HG02763 (cell line): ENCODE data around the gene AOPEP.
A peak's percentile ranks its signal among the peaks of the same experiment; 100 is the strongest.

Source experiments
- ATAC-seq: cut with Tn5 transposase; IDR thresholded peaks from one replicate; pipeline ENCODE4 v1.9.1; 2021; ENCODE audit warnings: mild to moderate bottlenecking, moderate library complexity; ENCODE audit not compliant: unreplicated experiment

AOPEP gene

DNA sequence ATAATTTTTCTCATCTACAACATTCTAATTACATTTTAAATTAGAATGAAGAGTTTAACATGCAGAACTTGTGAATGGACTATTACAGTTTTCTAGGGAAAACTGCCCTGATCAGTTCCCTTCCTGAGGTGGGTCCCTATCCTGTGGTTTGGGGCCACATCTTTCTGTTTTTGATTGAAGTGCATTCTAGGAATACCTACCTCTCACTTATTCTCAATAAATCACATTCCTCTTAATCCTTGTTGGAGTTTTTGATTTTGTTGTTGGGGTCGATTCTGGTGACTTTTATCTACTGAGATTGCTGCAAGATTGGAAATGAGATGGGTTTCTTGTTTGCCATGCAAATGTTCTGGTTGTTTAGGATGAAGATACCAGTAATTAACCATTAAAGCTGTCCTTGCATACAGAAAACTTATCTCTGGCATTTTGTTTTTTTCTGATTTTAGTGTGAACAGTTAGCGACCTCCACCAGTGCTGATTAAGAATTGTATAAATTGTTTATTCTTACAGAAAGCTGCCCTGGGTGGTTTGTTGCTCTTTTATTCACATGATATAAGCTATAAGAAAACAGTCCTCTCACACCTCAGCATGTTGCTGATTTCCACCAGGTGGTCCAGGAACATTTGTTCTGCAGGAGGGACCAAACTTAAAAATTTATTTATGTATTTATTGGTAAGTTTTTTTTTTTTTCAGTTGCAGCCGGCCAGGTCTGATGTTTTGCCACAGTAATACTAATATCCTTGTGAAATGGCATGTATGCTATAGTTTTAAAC is 321.1 kb downstream of the AOPEP start:
- no peak for ATAC-seq

DNA sequence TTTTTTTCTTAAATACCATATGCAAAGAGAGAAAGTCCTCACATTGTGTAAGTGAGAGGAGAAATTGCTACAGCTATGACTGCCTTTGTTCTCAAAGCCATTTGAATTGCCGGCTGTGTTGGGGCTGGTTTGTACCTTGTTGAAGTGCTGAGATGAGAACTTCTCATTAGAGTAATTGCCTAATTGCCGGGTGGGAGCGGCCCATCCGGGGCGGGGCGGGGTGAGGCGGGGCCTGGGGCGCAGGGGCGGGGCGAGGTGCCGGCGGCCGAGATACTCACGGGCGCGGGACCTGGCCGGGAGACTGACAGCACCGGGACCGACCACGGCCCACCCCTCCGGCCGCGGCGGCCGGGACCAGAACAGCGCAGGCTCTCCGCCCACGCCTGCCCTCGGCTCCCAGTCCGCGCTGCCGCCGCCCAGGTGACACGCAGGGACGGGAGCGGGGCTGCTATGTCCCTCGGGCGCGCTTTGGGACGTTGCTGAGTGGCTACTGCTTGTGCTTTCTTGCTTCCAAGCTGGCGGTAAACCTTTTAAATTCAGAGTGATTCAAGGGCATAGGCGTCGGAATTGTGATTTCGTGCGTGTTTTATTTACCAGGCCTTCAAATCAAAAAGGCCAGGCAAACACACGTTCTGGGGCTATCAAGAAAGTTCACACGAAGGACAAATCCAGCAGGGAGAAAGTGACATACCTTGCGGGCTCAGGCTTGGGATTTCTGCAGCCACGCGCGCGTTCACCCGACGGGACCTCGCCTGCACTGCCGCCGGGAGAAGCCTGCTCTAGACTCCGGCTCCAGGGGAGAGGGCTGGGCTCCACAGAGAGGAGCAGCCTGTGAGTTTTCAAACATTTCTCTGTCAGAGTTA is 322.0 kb downstream of the AOPEP start:
- ATAC-seq, result peak; percentile 77

DNA sequence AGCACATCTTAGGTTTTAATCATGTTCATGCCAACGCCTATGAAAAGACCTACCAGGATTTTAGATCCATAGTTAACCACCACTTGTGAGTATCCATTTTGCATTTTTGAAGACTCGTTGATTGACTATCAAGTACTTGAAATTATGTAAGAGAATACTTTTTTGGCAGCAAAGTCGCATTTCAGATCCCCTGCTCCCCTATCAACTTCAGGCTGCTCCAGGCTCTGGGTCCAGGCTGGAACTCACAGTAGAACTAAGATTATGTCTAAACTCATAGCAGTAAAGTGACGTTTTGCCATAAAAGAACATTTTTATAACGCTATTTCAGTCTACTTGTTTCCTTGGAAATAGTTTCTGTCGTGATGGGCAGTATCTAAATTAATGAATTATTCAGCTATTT is 323.3 kb downstream of the AOPEP start:
- ATAC-seq, result no peak

DNA sequence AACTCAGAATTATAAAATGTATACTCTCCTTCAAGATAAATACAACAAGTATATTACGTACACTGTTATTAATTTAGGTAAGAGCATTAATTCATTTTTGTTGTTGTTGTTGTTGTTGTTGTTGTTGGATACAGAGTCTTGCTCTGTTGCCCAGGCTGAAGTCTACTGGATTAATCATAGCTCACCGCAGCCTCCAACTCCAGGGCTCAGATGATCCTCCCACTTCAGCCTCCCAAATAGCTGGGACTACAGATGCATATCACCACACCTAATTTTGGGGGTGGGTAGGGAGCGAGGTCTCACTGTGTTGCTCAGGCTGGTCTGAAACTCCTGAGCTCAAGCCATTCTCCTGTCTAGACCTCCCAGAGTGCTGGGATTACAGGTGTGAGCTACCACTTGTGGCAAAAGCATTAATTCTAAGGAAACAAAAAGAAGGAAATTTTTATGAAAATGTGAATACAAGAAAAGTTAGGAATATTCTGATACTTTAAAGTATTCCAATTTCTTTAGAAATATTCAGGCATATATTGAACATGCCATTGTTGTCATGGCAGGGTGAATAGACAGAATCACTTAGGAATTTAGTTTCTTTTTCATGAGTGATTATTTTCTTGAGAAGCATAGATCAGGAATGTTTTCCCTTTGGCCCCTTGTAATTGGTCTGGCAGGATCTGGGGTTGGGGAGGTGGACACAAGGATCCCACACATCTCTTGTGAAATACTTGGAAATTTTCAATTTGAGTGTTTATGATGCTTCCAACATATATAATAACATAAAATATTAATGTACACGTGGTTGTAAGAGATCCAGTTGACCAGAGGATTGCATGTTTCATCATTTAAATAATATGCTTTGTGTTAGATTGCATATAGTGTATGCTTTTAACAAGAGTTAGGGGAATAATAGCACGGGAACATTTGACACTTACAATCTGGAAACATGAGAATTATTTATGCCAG is 327.4 kb downstream of the AOPEP start:
- no peak for ATAC-seq

DNA sequence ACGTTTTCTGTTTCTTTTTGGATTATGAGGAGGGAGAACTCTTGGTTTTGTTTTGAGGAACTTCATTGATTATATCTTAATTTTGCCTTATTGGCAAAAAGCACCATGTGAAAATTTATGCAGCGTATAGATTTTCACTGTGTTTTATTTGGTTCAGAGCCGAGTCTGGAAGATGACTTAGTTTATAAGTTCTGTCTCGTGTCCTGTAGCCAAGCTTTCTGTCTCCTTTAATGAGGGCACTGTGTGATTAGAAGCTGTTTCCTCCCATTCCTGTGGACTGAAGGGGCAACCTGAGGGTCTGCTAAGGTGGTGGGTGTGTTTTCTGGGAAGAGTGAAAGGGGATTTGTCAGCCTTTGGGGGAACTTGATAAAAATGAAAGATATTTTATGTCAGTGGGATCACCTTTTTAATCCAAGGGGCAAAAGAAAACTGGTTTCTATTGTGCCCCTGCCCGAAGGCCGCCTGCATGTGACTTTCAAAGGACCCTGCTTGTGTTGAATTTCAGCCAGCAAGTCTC is 328.9 kb downstream of the AOPEP start:
- ATAC-seq, result no peak

DNA sequence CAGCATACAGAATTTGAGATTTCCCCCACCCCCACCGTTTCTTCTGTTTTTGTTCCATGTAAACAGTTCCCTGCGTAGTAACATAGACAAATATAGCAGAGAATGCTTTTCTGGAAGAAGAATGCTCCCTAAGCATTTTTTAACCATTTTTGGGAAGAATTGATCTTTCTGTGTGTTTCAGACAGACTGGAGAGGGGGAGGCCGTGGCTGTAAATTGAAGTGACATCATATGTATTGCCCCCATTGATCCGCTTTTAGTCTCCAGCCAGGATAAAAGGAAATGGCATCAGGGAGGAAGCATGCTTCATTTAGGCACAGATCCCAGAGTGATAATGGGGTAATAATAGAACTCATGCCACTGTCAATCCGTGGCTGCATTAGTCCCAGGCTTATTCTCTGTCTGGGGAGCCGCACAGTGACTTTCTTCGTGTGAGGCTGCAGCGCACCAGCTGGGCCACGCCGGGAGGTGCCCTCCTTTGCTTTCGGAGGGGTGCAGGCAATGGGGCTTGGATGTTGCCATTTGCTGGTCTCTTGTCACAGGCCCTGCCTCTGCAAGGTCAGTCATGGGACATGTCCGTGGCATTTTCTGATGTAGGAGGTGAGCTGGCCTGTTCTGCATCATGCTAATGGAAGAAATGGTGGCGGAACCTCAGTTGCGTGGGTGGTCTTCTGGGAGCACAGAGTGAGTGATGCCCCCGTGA is 329.5 kb downstream of the AOPEP start:
- ATAC-seq, result no peak

DNA sequence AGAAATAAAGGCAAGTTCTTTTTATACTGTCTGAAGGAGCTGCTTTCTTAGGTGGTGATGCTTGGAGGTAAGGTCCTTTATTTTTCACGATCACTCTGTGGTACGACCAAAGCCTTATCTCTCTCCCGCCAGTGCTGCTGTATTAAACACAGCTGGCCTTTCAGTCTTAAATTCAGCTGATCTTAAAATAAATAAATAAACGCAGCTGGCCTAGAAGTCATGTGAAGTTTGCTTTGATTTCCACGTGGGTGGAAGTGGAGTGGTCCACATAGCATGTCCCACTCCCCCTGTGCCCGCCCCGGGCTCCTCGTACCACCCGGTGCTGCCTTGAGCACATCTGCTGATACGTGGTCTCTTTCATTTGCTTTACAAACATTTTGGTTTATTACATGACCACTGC is 330.6 kb downstream of the AOPEP start:
- ATAC-seq, result no peak

DNA sequence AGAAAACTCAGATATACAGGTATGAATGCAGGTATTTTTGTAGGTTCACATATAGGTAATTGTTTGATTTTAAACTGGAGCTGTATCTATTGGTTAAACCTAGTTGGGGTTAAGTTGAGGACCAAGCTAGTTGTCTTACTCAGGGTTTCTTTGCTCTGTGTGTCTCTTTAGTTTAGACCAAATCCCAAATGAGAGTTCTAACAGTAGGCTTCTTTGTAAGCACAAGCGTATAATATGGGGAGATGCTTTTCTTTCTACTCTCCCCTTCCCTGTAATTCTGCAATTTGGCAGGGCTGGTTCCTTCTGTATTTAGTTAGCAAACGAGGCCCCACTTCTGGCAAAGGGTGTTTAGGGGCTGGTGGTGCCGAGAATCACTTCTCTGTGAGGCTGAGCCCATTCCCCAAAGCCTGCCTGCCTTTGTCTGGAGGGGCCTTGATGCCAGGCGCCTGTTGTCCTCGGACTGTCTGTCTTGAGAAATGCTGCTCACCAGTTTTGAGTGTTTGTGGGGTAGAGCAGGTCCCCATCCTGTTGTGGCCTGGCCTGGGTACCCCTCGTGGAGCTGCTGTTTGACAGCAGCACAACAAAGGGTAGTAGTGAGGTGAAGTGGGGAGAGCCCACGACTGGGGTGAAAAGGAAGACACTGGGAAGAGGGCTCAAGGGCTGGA is 331.8 kb downstream of the AOPEP start:
- ATAC-seq, result no peak

DNA sequence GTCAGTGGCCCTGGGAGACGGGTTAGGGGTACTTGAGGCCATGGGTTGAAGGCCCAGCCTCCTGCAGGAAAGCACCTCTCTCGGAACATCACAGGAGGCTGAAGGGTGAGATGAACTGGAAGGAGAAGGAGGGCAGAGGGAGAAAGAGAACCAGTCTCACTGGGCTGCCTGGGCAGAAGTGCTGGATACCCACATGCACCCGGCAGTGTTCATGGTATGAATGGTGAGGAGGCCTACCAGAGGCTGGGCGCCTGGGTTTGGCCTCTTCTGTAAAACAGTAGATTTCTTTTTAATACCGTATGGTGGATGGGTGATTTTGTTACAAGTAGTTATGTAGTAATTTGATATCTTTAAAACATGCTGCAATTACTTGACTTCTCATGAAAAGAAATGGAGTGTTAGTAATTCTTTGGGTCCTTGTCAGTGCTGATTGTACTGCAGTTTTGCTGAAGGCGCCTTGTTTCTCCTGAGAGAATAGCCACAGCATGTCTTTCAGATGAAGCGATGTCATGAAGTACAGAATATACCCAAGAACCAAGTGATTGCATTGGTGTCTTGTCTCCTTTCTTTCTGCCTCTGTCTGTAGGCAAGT is 332.4 kb downstream of the AOPEP start:
- no peak for ATAC-seq

DNA sequence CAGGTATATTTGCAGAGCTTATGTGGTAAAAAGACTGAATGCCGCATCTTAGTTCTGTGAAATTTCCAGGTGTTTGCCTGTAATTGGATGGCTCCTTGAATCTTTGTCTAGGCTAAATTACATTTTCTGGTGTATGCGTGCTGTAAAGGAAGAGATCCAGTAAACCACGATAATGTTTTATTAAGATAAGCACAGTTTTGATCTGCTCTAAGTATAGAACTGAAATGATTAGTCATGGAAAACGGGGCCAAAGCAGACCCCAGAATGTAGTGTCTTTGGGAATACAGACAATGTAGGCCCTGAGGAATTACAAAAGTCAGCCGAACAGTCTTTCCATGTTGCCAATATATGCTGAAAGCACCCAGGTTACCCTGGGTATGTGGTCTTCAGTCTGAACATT is 333.7 kb downstream of the AOPEP start:
- ATAC-seq, result no peak

DNA sequence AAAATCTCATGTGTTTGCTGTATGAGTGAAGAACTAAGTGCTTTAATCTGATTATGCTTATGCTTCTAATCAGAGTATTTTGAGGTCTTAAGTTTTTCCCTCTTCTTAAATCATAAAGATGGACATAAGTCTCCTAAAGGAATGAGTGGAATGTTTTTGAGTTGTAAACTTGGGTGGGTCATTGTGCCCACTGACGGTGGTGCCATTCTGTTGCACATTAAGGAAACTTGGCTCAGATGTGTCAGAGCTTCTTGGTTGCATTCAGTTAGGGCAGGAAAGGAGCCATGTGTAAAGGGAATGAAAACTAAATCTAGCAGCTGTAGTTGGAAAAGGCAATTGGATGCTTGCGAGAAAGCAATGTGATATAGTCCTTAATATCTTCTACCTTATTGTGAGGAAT is 334.4 kb downstream of the AOPEP start:
- ATAC-seq, result no peak

DNA sequence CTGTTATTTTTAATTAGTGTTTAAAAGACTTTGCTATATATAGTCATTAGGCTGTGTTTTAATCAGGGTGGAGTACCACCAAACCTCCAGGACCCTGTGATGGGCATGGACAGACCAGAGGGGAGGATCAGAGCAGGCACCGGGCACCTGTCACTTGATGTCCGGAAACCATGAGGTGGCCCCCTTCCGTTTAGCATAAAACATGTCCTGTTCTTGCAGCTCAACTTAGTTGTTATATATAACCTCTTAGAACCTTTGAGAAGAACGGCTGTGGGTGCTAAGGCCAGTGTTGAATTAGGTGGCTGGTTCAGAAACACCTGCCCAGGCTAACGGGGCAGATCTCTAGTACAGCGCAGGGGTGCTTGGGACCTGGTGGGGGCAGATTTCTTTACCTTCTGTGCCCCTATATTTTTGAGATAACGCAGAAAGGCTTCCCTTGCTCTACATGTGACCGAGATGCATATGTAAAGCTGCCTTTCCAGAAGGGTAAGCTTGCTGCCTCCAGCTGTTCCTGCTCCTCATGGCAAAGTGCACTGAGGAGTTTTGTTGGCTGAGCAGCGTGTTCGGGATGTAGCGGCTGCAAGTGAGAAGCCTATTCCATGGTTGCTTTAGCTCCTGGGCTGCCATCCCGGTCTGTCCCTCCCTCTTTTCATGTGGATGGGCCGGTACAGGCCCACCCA is 335.6 kb downstream of the AOPEP start:
- no peak for ATAC-seq

DNA sequence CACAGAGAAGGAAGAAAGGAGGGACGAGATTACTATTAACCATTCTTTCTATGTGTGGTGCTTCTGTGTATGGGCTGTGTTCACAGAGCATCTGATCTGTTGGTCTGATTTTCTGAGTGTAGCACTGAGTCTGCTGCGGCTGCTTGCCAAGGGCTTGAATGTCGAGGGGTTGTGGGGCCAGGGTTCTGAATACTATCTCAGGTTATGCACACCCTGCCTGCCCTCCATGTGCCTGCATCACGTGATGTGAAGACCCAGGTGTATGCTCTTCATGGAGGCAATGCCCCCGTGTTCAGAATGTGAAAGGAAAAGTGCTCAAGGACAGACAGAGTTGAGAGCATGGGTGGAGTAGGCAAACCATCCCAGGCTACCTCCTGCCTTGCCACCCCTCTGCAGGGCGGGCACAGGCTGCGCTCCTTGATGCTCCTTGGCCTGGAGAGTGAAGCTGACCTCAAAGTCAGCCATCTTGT is 336.1 kb downstream of the AOPEP start:
- ATAC-seq, result no peak

DNA sequence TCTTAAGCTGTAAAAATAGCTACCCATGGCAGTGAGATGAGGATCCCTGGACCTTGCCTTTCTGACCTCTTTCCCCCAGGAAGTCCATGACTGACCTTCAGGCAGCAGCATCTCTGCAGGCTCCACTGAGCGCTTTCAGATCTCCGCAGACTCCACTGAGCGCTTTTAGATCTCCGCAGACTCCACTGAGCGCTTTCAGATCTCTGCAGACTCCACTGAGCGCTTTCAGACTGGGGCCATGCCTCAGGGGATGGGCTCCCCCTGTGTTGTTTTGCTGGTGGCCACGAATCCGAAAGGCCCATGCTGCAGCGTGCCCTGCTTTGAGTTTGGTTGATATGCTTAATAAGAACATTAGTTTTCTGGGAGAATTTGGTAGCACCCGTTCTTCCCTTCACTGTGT is 336.8 kb downstream of the AOPEP start:
- no peak for ATAC-seq

DNA sequence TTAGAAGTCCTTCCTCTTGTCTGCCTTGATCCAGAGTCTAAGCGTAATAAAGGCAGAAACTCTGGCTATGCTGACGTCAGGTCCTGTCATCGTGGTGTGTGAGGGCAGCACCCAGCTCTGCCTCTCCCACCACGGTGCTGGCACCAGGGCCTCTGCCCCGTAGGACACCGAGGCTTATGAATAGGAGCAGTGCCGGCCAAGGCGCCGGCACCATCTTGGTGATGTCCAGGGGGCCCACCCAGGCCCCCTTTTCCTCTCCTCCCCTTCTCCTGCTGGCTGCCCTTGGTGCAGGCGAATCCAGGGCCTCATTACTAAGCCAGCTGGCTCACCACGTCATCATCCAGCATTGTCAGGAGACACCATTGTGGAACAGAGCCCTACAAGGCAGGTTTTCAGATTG is 338.7 kb downstream of the AOPEP start:
- ATAC-seq, result no peak

DNA sequence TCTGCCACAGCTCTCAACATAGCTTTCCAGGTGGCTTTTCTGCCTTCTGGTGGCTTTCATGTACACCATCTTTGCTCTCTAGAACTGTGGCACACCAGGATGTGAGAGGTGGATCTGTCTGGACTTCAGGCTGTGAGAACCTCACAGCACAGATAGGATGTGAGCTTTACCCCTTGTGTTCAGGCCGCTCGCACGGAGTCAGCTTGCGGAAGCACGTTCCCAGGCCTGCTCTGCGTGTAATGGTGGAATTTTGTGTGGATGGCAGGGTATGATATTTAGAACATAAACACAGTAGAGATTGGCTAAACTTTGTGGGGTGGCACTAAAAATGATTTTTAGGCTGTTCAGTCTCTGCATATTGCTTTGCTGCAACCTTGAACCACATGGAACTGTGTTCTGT is 340.6 kb downstream of the AOPEP start:
- ATAC-seq, result no peak

DNA sequence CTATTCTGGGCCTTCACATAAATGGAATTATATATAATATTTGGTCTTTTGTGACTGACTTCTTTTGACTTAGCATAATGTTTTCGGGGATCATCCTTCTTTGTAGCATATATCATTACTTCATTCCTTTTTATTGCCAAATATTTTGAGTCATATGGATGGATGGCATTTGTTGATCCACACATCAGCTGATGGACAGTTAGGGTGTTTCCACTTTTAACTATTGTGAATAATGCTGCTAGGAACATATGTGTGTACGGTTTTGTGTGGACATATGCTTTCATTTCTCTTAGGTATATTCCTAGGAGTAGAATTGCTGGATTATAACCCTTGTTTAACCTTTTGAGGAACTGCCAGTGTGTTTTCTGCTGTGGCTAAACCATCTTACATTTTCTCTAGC is 341.4 kb downstream of the AOPEP start:
- no peak for ATAC-seq

DNA sequence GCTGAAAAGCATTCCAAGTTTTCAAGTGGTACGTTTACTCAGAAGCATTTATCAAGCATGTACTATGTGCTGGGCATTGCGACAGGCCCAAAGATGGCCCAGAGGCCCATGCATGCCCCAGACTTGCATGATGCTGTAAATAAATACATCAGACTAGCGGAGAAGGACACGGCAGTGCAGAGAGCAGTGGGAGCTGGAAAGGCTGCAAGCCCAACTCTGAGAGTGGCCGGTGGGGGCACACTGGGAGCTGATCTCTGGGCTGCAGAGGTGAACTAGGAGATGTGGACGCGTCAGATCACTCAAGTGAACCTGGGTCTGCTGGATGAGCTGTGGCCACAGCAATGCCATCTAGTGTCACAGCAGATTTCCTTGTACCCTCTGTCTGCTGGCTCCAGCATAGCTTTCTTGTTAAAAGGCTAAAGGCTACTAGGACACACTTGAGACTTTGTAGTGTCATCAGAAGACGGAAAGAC is 344.1 kb downstream of the AOPEP start:
- no peak for ATAC-seq

DNA sequence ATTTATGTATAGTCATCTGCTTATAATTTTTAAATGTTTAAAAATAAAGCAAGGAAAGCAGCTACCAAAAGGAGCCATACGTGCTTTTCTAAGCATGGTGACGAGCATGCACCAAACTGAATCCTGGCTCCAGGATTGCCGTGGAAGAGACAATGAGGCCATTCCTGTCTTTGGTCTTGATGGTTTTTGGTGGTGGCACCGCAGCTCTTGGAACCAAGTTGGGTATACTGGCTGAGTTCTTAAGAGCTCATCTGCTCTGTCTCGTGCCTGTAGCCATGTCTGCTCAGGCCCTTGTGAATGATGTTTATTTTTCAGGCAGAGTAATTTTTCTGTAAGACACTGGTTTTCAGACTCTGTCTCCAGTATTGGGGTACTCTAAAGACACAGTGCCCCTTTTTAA is 345.0 kb downstream of the AOPEP start:
- no peak for ATAC-seq
